SK-N-SH (cell line): ENCODE measurements around the gene TPO. TPM values are rescaled to one million over a fixed set of nuclear protein-coding genes. Genes with fewer than 3 reads are reported as not detected.

Experiments used
- CTCF ChIA-PET: fragments of 300-600, 350-600 bp; formaldehyde crosslinking; extraction: SDS; loops from one replicate; lab custom pipeline; 2021; lab: Yijun Ruan, JAX
- POLR2A ChIA-PET: fragments of 350-600 bp; sonication (Branson Sonifier 250); formaldehyde crosslinking; extraction: SDS; loops from one replicate; lab custom pipeline; 2020; ENCODE audit warnings: antibody characterized with exemption, inconsistent platforms; lab: Yijun Ruan, JAX
- DNase-seq: peaks from one replicate; pipeline ENCODE4 v3.0.0; 2012
- H2AFZ ChIP-seq: fragments of 200-600 bp; sonication (generic); 2 replicates; pipeline ENCODE4 v1.8.1; 2016; ENCODE audit warnings: antibody characterized with exemption, mild to moderate bottlenecking, low read depth
- H3F3A ChIP-seq: fragments of 200-600 bp; sonication (generic); replicated peaks from 2 replicates; pipeline ENCODE3; 2016; ENCODE audit warnings: antibody characterized with exemption, mild to moderate bottlenecking; ENCODE audit not compliant: insufficient read depth
- H3K27ac ChIP-seq, 2 experiments: fragments of 200-500 bp in 1 of 2; fragments of 200-600 bp in 1 of 2; sonication (Bioruptor generic) in 1 of 2; sonication (generic), shearing (Covaris generic) in 1 of 2; 2 replicates each; pipeline versions ENCODE4 v1.5.1 to v1.6.1; 2014 to 2016; ENCODE audit warnings: low read depth in 2 of 2, inconsistent platforms in 1 of 2, low read length in 1 of 2, mild to moderate bottlenecking in 1 of 2, mixed read lengths in 1 of 2
- H3K27me3 ChIP-seq: fragments of 200-600 bp; sonication (generic), shearing (Covaris generic); 2 replicates; pipeline ENCODE4 v1.6.1; 2016; ENCODE audit warnings: mixed run types; ENCODE audit not compliant: insufficient read depth
- H3K36me3 ChIP-seq, 2 experiments: fragments of 200-500 bp in 1 of 2; fragments of 200-600 bp in 1 of 2; sonication (Bioruptor generic) in 1 of 2; sonication (generic) in 1 of 2; replicated peaks in 1 of 2; 2 replicates each; pipeline versions ENCODE3 to v1.5.1; 2014 to 2016; ENCODE audit warnings: low read length in 1 of 2, mild to moderate bottlenecking in 1 of 2; ENCODE audit not compliant: insufficient read depth in 2 of 2, control insufficient read depth in 1 of 2
- H3K4me1 ChIP-seq, 2 experiments: fragments of 200-500 bp in 1 of 2; fragments of 200-600 bp in 1 of 2; sonication (Bioruptor generic) in 1 of 2; sonication (generic), shearing (Covaris generic) in 1 of 2; 2 replicates each; pipeline versions ENCODE4 v1.5.1 to v1.6.1; 2014 to 2016; ENCODE audit warnings: low read depth in 1 of 2, low read length in 1 of 2, mixed run types in 1 of 2; ENCODE audit not compliant: insufficient read depth in 2 of 2, control insufficient read depth in 1 of 2
- H3K4me2 ChIP-seq: fragments of 200-600 bp; sonication (generic), shearing (Covaris generic); 2 replicates; pipeline ENCODE4 v1.6.1; 2017; ENCODE audit warnings: mixed run types
- H3K4me3 ChIP-seq, 2 experiments: fragments of 200-500 bp in 1 of 2; fragments of 200-600 bp in 1 of 2; sonication (Bioruptor generic) in 1 of 2; sonication (generic), shearing (Covaris generic) in 1 of 2; 2 replicates each; pipeline versions ENCODE4 v1.5.1 to v1.8.1; 2014 to 2016; ENCODE audit warnings: low read depth in 2 of 2, inconsistent platforms in 1 of 2, low read length in 1 of 2, mild to moderate bottlenecking in 1 of 2, mixed read lengths in 1 of 2, moderate library complexity in 1 of 2
- H3K79me2 ChIP-seq: fragments of 200-600 bp; sonication (generic); 2 replicates; pipeline ENCODE4 v1.8.1; 2017; ENCODE audit warnings: mild to moderate bottlenecking; ENCODE audit not compliant: insufficient read depth
- H3K9ac ChIP-seq: fragments of 200-600 bp; sonication (generic); 2 replicates; pipeline ENCODE4 v1.6.1; 2017; ENCODE audit warnings: mixed run types
- H3K9me2 ChIP-seq: fragments of 200-600 bp; sonication (generic); 2 replicates; pipeline ENCODE4 v1.6.1; 2017; ENCODE audit warnings: mixed run types
- H3K9me3 ChIP-seq: fragments of 200-600 bp; sonication (generic); 2 replicates; pipeline ENCODE4 v1.6.1; 2017; ENCODE audit warnings: mixed run types, mild to moderate bottlenecking, moderate library complexity
- H4K20me1 ChIP-seq: fragments of 200-600 bp; sonication (generic); 2 replicates; pipeline ENCODE4 v1.6.1; 2017; ENCODE audit warnings: mild to moderate bottlenecking, mixed run types; ENCODE audit not compliant: insufficient read depth
- FOXJ3 ChIP-seq: sonication (generic); formaldehyde crosslinking; IDR thresholded peaks from 2 replicates; pipeline ENCODE4 v1.5.1; 2020; ENCODE audit warnings: mild to moderate bottlenecking, missing genetic modification reagents
- MEF2A ChIP-seq: IDR thresholded peaks from 2 replicates; pipeline ENCODE4 v1.4.0; 2012; ENCODE audit warnings: low read depth, borderline replicate concordance
- NFIC ChIP-seq: IDR thresholded peaks from 2 replicates; pipeline ENCODE4 v1.4.0; 2012; ENCODE audit warnings: borderline replicate concordance
- NRF1 ChIP-seq: IDR thresholded peaks from 2 replicates; pipeline ENCODE4 v1.6.1; 2012; ENCODE audit warnings: low read depth, mild to moderate bottlenecking, low read length
- RFX5 ChIP-seq: IDR thresholded peaks from 2 replicates; pipeline ENCODE4 v1.6.1; 2012; ENCODE audit warnings: mild to moderate bottlenecking, improper control_type of control experiment, low read length
- RXRA ChIP-seq: IDR thresholded peaks from 2 replicates; pipeline ENCODE4 v1.4.0; 2012; ENCODE audit warnings: low read depth, mild to moderate bottlenecking, borderline replicate concordance
- SMC3 ChIP-seq: IDR thresholded peaks from 2 replicates; pipeline ENCODE4 v1.6.1; 2012; ENCODE audit warnings: low read depth, low read length, improper control_type of control experiment
- TAF1 ChIP-seq: IDR thresholded peaks from 2 replicates; pipeline ENCODE4 v1.6.1; 2012; ENCODE audit warnings: low read depth, mild to moderate bottlenecking, low read length, moderate library complexity, borderline replicate concordance
- TCF12 ChIP-seq: IDR thresholded peaks from 2 replicates; pipeline ENCODE4 v1.4.0; 2012
- WGBS: methylation state at CpG from one replicate; pipeline ENCODE4 v1.1.6; 2017; ENCODE audit warnings: low lambda C conversion rate; 5-methylcytosine and 5-hydroxymethylcytosine counted together
- polyA plus RNA-seq, 3 experiments: library from polyadenylated mRNA; depleted of rRNA; stranded (reverse); fragments of >200 nt; gene quantifications; 2 replicates each; pipeline ENCODE4 v1.2.3, GENCODE V29; 2012
- TF ChIP-seq, protein P1 (sequence below): IDR thresholded peaks from 2 replicates; pipeline ENCODE4 v1.4.0; 2012; ENCODE audit warnings: low read depth
- TF ChIP-seq, protein P2 (sequence below): IDR thresholded peaks from 2 replicates; pipeline ENCODE4 v1.4.0; 2012; ENCODE audit warnings: low read depth, borderline replicate concordance
- TF ChIP-seq, protein P3 (sequence below): IDR thresholded peaks from 2 replicates; pipeline ENCODE4 v1.6.1; 2012; ENCODE audit warnings: mild to moderate bottlenecking, low read depth, low read length, moderate library complexity
- TF ChIP-seq, protein P4 (sequence below): fragments of 150-350 bp; IDR thresholded peaks from 2 replicates; pipeline ENCODE4 v1.6.1; 2016; ENCODE audit warnings: mild to moderate bottlenecking, low read depth, low read length

The TPO gene
- polyA plus RNA-seq, 1 of the 3 experiments (the other 2 are of a cell fraction) = not detected

DNA sequence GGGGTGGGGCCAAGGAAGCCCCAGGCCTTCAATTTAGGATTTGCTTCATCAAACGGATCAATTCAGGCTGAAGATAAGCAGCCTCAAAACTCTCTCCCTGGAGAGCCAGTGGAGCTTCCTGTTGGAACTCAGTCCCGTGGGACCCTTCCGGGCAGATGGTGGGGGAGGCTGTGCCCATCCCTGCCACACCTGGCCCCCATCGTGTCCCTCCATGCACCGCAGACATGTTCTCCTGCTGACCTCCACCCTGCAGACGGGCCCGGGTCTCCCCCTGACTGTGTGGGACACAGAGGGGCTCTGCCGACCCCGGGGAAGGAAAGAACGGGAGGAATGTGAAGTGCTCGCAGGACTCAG, 144.2 kb downstream of the TPO start:
- Histone ChIP-seq H3K27ac (no peak overlapping the region), H3K79me2 (no peaks in the 10 kb centered on the region), H3K4me2 (no peak overlapping the region), H3K9me3 (no peaks in the 10 kb centered on the region), H4K20me1 (no peaks in the 10 kb centered on the region), H3K9ac (no peak overlapping the region), H3K9me2 (no peaks in the 10 kb centered on the region), H3K4me3 (no peak overlapping the region), H3K4me1 (peaks cover 5 to 7% of the 10 kb centered on the region in 2 experiments; a peak in 1 of 4 replicates), H3K36me3 (no peaks in the 10 kb centered on the region), H2AFZ (no peak overlapping the region), H3K27me3 (no peaks in the 10 kb centered on the region), H3F3A (no peaks in the 10 kb centered on the region)
- ChIA-PET POLR2A (no interaction called here), CTCF (interaction anchor here (1.0 to 1.2 kb wide), 2 partner anchors 193 to 212 kb away, joined by 3 read pairs; no protein-coding TSS in a partner anchor)
- DNase-seq = no peak
- TF ChIP-seq NFIC (no peak), TCF12 (no peak), SMC3 (no peak), NRF1 (no peak), FOXJ3 (CRISPR knock-in tag) (no peak), RFX5 (no peak), TAF1 (no peak), RXRA (no peak), MEF2A (no peak)
- TF ChIP-seq, protein P1, sequence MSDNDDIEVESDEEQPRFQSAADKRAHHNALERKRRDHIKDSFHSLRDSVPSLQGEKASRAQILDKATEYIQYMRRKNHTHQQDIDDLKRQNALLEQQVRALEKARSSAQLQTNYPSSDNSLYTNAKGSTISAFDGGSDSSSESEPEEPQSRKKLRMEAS = no peak
- TF ChIP-seq, protein P2, sequence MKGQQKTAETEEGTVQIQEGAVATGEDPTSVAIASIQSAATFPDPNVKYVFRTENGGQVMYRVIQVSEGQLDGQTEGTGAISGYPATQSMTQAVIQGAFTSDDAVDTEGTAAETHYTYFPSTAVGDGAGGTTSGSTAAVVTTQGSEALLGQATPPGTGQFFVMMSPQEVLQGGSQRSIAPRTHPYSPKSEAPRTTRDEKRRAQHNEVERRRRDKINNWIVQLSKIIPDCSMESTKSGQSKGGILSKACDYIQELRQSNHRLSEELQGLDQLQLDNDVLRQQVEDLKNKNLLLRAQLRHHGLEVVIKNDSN = no peak
- TF ChIP-seq, protein P3, sequence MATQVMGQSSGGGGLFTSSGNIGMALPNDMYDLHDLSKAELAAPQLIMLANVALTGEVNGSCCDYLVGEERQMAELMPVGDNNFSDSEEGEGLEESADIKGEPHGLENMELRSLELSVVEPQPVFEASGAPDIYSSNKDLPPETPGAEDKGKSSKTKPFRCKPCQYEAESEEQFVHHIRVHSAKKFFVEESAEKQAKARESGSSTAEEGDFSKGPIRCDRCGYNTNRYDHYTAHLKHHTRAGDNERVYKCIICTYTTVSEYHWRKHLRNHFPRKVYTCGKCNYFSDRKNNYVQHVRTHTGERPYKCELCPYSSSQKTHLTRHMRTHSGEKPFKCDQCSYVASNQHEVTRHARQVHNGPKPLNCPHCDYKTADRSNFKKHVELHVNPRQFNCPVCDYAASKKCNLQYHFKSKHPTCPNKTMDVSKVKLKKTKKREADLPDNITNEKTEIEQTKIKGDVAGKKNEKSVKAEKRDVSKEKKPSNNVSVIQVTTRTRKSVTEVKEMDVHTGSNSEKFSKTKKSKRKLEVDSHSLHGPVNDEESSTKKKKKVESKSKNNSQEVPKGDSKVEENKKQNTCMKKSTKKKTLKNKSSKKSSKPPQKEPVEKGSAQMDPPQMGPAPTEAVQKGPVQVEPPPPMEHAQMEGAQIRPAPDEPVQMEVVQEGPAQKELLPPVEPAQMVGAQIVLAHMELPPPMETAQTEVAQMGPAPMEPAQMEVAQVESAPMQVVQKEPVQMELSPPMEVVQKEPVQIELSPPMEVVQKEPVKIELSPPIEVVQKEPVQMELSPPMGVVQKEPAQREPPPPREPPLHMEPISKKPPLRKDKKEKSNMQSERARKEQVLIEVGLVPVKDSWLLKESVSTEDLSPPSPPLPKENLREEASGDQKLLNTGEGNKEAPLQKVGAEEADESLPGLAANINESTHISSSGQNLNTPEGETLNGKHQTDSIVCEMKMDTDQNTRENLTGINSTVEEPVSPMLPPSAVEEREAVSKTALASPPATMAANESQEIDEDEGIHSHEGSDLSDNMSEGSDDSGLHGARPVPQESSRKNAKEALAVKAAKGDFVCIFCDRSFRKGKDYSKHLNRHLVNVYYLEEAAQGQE = no peak
- TF ChIP-seq, protein P4, sequence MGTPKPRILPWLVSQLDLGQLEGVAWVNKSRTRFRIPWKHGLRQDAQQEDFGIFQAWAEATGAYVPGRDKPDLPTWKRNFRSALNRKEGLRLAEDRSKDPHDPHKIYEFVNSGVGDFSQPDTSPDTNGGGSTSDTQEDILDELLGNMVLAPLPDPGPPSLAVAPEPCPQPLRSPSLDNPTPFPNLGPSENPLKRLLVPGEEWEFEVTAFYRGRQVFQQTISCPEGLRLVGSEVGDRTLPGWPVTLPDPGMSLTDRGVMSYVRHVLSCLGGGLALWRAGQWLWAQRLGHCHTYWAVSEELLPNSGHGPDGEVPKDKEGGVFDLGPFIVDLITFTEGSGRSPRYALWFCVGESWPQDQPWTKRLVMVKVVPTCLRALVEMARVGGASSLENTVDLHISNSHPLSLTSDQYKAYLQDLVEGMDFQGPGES = no peak
- WGBS = 75% methylated on average over 11 of the region's 11 CpGs
